Measurements from ENCODE around the gene ODR4.
"Not testable (repeated sequence)": the region's sequence is repeated elsewhere in the genome, so short reads cannot be mapped to it uniquely, and the experiment has no call there.

Gene ODR4

DNA sequence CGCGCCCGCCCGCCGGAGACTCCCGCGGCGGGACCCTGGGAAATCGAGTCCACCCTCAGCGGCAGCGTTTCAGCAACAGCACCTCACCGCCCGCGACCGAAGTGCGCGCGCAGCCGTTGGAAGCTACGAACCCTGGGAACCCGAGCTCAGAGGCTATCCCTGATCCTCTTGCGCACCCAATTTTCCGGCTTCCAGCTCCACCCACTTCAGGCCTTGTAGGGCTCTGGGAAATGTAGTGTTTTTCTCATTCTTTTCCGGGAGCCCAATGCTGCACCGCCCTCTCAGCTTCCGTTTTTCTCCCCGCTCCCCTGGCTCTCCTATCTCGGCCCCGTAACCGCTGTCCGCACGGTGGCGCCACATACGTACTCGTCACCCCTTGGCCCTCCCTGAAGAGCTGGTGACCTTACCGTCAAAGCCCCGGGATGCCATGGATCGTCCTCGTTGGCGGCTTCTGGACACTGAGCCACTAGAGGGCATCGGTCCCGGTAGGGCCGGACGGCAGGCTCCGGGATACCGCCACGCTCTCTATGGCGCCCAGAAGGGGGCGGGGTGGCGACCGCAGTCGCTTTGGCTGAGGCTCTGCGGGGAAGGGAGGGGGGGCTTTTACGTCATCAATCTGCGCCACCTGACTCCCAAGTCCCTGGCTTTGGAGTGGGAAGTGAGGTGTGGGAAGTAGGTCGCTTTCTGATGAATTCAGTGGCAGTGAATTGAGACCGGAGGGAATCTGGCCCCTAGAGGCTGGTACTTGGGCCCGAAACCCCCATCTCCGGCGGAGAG, at the start of gene ODR4, which contains the start of gene TPR:
ODR4 (plus strand) TSS at position 687 of the 777 bp plus-strand sequence. CDS start 3,948 bp downstream, outside the sequence.
TPR (minus strand) TSS at position 102 of the 777 bp plus-strand sequence. CDS start 225 bp downstream, outside the sequence.
- DNase-seq = peak; percentile 97

DNA sequence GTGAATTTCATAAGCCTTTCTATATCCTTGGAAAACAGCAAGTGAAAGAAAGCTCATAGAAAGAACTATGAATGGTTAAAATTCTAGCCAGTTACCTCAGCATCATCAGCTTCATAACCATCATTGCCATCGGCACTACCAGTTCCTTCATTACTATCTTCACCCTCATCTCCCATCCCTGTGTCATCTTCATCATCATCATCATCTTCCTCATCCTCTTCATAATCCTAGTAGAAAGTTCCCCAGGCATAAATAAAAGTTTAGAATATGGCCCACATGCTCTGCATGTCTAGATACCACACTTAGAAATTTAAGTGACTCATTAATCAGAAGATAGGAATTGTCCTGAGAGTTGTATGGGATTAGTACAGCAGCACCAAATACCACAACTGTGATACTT, 49.6 kb upstream of the ODR4 start:
- no peak for DNase-seq

DNA sequence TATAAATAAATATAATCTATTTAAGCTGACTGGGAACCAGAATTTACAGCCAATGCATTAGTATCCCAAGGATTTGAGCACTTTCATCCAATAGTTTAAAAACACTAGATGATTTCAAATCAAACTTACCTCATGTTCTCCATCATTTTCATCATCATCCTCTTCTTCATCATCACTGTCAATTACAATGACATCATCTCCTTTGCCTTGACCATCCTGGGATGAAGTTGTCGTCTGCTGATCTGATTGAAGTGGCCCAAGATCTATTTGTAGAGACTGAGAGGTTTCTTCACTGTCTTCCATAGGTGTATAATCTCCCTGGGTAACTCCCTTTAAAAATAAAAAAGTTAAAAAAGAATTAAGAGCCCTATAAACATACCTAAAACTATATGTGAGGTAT, 48.3 kb upstream of the ODR4 start:
- DNase-seq = no peak

DNA sequence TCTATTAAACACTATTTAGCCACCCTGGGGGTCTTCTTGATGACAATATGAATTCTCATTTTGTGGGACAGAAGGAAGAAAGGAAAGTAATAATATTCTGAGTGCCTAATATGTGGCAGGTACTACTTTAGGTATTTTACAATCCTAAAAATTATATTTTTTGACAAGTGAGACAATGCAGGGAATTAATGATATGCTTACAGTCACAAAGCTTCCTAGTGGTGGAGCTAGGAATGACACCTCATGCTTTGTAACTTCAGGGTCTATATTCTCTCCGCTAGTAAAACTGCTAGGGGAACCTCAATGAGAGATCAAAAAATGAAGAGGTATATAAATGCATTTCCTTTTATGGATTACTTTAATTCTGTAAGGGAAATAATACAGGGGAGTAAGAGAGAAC, 44.9 kb upstream of the ODR4 start:
- no peak for DNase-seq

DNA sequence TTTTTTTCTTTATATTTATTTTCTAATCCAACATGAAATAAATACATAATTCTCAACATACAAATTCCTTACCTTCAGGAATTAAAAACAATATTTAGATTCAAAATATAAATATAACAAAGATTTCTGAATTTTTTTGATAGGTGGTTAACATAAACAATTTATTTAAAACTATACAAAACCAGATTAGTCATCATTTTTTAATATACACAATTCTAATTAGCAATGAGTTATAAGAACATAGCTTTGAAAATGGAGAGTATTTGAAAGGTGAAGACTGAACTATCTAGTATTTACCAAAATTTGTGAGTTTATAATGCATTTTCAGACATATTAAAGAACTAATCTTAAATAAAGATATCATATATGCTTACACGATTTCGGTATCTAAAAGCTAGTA, 38.1 kb upstream of the ODR4 start:
- no peak for DNase-seq

DNA sequence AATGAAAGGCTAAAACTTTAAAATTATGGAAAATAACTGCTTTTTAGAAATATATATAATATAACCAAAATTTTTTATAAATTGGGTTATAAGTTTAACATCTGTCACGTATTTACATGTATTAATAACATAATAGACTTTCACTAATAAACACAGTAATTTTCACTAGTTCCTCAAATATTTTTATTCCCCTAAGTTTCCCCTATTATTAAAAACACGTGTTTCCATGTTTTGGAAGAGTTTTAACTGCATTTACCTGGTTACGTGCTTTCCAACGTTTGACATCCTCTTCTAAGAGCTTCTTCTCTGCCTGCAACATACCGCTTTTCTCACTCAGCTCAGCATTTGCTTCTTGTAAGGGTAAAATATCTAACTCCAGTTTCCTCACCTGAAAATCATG, 34.9 kb upstream of the ODR4 start:
- DNase-seq = no peak

DNA sequence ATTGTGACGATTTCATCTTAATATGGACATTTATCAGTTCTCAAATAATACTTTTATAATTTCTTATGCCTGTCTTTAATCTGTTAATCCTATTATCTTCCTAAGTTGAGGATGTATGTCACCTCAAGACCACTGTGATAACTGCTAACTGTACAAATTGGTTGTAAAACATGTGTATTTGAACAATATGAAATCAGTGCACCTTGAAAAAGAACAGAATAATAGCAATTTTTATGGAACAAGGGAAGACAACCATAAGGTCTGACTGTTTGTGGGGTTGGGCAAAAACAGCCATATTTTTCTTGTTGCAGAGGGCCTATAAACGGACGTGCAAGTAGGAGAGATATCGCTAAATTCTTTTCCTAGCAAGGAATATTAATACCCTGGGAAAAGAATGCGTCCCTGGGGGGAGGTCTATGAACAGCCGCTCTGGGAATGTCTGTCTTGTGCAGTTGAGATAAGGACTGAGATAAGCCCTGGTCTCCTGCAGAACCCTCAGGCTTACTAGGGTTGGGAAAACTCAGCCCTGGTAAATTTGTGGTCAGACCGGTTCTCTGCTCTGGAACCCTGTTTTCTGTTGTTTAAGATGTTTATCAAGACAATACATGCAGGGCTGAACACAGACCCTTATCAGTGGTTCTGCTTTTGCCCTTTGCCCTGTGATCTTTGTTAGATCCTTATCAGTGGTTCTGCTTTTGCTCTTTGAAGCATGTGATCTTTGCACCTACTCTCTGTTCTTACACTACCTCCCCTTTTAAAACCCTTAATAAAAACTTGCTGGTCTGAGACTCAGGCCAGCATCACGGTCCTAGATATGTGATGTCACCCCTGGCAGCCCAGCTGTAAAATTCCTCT, 27.6 kb upstream of the ODR4 start:
- DNase-seq = not testable (repeated sequence)

DNA sequence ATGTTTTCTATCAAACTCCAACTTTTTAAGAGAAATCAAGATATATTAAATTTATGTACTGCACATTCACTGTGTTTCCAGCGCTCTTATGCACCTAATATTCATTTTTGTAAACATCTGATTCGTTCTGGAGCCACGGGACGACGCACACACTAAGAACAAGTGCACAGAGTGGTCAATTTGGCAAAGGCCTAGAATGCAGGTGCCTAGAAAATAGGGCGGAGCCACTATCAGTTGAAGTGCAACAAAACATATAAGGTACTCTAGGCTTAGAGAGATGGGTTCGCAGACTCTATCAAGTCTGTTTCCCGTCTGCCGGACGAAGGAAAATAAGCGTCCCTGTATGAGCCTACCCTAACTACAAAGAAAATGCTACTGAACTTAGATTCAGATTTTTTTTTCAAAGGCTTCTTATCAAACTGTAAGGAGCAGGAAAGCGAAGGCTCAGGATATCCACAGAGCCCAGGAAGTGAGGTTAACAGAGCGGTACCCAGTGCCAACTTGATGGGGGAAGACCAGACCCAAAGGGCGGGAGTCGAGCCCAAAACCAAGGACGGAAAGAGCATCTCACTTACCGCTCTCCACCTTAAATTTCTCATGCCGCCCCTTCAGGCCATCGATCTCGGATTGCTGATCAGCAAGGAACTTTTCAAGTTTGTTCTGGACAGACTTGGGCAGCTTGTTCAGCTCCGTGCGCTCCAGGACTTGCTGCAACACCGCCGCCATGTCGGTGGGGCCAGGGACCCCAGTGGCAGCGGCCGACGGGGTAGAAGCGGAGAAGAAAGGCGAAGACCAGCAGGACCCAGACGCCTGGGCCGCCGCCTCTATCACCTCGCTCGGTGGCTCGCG, 1.1 kb upstream of the ODR4 start:
- peak; percentile 37 to 51 for DNase-seq

DNA sequence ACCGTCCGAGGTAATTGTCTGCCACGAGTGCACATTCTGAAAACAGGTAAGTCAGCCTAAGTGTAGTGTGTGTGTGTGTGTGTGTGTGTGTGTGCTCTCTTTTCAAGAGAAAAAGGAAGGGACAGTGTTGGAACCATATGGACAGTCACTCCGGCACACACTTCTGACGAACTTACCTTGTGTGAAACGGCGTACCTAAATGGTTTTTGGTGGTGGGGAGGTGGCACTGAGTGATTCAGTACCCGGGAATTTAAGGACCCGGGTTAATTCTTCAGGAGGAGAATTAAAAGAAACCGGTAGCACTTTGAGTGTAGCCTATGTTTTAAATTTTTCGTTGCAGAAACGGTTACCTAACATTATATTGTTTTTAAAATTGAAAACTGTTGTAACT, 286 bp downstream of the ODR4 start:
- no peak for DNase-seq

DNA sequence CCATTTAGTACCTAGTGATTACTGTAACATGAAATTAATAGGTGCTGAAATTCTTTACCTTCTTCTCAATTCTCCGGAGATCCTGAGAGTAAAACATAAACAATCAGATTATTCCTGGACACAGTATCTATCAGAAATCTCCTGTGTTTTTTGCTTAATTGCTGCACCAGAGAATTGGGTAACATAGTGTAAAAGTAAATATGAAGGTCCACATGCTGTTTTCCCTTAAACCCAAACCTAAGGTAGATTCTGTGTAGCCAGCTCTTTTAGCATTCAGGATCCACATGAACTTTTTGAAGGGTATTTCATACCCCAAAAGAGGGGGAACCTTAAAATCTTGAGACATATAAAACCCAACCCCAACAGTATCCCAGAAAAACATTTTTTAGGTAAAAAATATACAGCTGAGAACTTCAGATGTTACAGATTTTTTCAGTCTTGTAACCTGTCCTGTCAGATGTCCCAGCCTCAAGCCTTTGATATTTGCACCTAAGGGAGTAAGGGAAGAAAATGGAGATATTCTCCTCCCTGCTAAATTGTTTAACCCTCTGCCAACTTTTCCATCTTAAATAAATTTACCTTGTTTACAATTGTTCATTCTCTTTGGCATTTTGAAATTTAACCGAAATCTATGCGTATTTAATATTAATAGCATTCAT, 11.2 kb downstream of the ODR4 start:
- DNase-seq = no peak

DNA sequence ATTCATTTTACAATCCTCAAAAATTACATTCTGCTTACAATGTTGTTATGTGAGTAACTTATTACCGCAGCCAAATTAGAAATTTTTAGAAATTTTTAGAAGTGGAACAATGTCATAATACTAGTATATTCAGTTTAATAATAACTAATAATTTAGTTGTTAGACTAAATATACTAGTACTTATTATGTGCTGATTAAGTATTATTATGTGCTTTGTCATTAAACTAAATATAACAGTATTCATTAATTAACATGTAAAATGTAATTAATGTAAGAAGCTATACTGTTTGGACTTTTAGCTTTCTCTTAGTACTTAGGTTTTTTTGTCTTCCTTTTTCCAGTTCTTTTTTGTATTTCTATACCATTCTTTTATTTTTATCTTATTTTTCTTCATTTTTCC, 15.3 kb downstream of the ODR4 start:
- no peak for DNase-seq

DNA sequence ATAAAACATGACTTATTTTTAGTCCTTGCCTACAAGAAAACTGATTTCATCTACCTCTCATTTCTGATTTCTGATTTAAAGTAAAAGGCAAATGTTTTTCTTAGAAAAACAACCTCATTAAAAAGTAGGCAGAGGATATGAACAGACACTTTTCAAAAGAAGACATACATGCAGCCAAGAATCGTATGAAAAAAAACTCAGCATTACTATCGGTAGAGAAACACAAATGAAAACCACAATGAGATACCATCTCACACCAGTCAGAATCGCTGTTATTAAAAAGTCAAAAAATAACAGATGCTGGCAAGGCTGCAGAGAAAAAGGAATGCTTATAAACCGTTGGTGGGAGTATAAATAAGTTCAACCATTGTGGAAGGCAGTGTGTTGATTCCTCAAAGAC, 16.2 kb downstream of the ODR4 start:
- no peak for DNase-seq

DNA sequence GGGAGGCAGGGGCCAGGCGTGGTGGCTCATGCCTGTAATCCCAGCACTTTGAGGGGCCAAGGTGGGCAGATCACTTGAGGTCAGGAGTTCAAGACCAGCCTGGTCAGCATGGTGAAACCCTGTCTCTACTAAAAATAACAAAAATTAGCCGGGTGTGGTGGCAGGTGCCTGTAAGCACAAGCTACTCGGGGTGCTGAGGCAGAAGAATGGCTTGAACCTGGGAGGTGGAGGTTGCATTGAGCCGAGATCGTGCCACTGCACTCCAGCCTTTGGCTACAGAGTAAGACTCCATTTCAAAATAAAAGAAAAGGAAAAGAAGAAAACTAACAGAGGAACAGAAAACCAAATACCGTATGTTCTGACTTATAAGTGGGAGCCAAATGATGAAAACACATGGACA, 17.1 kb downstream of the ODR4 start:
- DNase-seq = not testable (repeated sequence)

DNA sequence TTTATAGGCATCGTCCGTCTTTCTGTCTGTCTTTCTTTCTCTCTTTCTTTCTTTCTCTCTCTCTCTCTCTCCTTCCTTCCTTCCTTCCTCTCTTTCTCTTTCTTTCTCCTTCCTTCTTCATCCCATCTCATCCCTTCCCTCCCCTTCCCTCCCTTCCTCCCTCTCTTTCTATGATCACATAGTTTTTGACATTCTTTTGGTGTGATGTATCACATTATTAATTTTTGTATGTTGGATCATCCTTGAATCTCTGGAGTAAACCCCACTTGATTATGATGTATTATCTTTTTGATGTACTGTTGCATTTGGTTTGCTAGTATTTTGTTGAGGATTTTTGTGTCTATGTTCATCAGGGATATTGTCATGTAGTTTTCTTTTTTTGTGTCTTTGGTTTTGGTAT, 25.8 kb downstream of the ODR4 start:
- not testable (repeated sequence) for DNase-seq

DNA sequence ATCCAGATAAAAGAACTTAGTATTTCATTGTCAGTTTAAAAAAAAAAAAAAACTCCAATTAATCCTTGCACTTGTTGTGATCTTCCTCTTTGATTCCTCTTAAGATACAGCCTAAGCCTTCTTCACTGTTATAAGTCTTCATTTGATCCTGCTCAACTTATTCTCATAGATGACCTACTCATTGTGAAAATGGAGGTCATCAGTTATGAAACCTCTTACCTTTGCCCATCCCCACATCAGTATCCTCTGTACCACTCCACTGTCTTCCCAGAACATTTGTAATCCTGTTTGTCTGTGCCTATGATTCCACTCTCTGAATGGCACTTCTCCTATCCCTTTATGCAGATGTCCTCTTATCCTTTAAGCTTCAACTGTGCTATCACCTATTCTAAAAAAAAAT, 28.0 kb downstream of the ODR4 start:
- no peak for DNase-seq

DNA sequence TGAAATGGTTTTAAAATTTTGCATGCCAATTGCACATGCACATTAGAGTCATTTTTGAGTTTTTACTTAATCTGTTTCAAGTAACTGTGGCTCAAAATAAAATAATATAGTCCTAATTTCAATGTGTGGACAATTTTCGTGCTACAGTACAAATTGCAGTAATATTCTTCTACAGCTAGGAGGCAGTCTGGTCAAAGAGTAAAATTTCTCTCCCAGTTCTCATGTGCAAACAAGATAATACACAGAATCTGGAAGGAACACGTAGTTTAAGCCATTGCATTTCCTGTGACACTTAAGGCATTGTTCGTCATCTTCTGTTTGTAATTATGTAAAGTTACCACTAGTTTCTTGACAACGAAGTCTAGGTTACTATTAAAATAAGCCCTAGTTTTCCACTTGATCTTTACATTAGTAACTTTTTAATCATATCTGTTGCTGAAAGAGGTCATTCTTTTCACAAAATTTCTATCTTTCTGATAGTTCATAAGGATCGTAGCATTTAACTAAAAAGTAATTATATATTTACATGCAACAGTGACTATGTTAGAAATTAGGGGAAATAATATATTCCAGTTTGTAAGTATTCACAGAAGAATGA, 28.9 kb downstream of the ODR4 start:
- peak in 1 of 2 donors; percentile 59 for DNase-seq

DNA sequence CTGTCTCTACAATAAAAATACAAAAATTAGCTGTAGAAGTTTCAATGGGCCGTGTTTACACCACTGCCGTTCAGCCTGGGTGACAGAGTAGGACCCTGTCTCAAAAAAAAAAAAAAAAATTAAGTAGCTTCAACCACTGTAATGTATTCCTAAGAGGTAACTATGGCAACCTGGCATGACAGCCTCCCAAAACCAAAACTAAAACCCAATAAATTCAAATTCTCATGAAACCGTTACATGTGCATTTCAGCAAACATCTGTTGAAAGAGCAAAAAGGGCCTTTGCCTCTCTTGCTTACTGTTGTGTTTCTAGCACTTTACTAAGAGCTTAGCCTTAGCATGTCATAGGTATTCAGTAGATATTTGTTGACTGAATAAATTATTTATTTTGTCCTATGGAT, 33.5 kb downstream of the ODR4 start:
- DNase-seq = no peak

DNA sequence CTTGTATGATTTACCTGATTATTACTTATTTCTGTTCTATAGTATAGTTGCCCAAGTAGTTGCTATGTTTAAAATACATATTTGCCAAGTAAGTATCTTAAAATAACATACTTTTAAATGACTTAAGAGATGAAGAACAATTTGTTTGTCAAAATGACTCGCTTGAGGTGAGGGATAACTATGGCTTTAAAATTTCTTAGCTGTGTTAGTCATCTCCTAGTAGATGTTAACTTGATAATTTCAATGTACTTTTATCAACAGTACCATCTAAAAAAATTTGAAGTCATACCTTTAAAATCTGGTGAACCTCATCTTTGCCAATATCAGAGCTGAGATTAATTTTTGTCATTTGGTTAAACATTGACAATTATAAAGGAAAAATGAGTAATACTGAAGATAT, 37.7 kb downstream of the ODR4 start:
- DNase-seq = no peak

DNA sequence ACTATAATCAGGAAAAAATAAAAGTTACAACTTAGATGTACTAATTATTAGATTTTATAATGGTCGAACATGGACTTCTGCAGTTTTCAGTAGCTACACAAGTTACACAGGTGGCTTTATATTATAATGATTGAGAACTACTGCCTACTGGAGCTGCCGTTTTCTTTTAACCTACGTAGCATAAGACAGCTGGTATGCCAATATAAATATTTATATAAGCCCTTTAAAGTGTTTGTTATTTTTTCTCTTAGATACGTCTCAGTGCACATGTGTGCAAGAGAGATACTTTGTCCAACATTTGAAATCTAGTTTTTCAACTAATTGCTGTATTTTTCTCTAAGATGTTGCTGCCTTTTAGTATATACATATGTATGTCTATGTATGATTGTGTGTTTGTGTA, 42.9 kb downstream of the ODR4 start:
- no peak for DNase-seq

DNA sequence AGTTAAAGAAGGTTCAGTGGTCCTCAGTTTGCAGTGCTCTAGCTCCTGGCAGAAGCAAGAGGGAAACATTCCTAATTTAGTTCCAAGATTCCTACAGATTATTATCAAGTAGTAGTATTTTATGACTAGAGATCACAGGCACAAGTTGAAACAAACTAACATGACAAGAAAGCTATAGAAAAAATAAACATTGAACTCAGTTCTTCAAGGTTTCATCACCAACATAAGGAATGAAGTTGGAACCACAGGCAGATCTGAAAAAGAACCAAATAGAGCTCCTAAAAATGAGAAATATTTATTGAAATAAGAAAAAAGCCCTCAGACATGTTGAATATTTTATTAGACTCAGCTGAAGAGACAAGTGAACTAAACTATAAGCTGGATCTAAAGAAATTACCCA, 44.7 kb downstream of the ODR4 start:
- no peak for DNase-seq

DNA sequence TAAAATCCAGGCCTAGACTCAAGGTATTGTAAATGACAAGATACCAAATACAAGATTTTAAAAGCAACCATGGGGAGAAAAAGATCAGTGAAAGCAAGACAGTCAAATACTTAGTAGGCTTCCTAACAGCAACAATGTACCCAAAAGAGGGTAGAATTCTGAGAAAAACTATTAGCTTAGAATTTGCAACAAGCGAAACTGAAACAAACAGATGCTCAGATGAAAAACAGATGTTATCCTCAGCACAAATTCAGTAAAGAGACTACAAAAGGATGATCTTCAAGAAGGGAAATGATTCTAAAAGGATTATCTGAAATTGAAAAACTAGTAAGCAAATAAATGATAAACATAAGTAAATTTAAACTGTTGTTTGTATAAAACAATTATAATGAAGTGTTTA, 45.3 kb downstream of the ODR4 start:
- DNase-seq = no peak

DNA sequence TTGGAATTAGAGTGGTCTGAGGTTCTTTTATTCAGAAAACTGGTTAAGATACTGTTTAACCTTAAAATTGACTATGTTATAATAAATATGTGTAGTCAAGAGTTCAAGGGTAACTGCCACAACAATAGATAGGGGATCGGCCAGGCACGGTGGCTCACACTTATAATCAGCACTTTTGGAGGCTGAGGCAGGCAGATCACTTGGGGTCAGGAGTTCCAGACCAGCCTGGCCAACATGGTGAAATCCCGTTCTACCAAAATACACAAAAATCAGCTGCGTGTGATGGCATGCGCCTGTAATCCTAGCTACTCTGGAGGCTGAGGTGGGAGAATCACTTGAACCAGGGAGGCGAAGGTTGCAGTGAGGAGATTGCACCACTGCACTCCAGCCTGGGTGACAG, 45.8 kb downstream of the ODR4 start:
- DNase-seq = no peak
